CD4-positive, alpha-beta T cell treated with Interferon alpha-2 for 1 hour (primary cell): ENCODE data around the gene CHMP4B.

Experiments used
- DNase-seq, 2 donors: peaks; one replicate each; pipeline ENCODE4 v3.0.0-alpha.2; 2020 to 2022

CHMP4B gene

DNA sequence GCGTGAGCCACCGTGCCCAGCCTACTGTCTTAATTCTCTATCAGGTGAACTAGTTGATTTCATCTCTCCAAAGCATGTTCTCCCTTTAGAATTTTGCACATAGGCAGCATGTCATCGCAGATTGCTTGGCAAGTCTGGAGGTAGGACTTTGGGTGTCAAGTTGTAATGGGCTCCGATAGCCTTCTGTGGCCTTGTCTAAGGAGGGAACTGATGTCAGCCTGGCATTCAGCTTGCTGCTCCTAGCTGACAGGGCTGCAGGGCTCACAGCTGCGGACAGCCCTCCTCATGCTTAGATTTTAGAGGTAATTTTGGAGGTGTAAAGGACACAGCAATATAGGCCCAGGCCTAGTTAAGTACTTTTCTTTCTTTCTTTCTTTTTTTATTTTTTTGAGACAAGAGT lies 11.3 kb downstream of the CHMP4B start:
- DNase-seq: no peak

DNA sequence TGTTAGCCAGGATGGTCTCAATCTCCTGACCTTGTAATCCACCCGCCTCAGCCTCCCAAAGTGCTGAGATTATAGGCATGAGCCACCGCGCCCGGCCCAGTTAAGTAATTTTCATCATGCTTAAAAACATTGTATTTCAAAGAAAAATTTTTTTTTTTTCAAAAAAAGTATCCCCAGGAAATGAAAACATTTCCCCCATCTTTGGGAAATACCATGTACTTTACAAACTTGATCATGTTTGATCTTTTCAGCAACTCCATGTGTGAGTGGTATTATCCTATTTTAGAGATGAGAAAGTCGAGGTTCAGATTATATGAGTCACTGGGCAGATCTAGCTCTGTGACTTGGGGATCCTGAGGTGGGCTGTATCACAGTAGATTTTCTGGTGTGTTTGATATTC lies 11.8 kb downstream of the CHMP4B start:
- DNase-seq: no peak

DNA sequence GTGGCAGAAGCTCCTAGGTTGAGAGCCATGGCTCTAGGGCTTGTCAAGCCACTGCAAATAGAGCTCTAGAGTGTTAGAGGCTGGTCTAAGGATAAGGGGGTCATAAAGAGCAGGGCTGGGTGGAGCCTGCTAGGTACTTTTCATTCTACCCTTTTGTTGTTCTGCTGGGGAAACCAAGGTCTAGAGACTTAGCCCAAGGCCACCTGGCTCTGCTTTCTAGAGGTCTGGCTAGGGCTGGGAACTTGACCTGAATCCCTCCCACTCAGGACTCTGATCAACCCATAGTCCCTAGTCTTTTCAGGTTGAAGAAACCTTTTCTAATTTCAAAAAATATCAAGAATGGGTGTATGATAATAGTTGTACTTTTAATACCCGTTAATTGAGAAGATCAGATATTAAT lies 13.7 kb downstream of the CHMP4B start:
- no peak for DNase-seq

DNA sequence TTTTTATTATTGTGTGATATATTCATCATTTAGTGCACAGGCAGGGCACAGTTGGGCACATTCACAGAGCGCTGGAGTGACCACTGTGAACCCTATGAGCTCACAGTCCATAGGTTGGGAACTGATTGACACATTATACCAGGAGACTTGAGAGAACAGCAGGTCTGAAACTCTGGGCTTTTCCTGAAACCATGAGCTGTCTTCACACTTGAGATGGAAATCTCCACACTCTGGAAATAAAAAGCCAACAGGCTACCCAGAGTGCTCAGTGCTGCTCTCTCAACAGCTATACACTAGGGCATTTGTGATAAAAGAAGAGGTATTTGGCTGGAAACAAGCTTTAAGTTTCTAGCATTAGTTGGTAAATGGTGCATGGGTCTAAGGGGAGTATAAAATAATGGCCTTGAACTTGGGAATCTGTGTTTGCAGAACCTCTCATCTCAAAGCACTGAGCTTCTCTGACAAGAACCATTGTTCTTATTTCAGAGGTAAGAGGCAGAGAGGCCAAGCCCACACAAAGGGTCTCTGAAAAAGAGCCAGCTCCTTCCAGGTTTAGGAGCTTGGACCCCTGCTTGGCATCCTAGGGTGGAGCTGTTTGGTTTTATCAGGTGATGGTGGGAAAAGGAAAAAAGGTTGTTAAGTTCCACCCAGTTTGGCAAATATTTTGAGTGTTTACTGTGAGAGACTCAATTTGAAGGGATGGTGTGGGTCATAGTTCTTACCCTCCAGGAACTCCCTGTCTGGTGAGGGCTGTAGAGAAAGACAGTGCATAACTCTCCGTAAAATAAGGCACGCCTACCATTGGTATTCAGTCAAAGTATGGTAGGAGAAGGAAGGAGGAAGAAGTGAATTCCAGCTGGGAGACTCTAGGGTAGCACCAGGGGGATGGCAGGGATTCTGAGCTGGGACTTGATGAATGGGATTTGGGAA lies 14.5 kb downstream of the CHMP4B start:
- DNase-seq: no peak

DNA sequence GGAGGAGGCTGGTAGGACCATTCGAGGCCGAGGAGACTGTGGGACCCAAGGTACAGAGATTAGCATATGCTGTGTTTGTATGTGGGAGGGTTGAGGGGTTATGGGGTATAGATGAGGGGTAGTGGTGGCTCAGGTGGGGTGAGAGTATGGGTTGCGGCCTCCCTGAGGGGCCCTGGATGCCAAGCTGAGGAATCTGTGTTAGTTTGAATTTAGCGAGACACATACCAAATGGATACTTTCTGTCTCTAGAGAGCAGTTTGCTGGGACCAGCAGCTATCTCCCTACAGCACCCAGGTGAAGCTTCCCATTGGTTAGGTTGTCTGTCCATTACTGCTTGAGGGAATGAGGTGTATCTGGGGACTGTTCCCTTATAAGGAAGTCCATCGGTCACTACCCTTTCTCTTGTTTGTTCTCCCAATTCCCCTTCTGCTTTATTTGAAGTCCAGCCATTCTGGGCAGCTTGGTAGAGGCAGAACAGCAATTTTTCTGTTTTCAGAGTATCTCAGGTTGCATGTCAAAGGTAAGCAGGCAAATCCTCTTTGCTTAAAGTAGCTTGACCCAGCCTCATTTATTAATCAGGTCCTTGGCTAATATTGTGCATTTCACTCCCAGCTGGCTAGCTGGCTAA lies 15.2 kb downstream of the CHMP4B start:
- no peak for DNase-seq

DNA sequence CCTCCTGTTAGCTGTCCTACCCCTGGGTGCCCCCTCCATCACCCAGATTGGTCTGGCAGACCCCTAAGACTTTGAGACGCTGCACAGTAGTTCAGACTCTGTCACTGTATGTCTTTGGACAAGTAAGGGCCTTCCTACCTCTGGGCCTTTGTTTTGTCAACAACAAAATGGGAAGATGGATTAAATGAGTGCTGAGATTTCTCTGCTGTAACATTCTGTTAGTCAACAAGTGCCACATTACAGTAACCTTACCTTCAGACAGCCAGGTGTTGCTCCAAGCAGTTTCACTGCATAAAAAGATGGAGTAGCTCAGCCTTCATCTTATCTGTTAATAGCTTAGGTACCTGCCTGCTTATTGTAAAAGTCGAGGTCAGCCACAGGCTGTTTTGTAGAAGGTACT lies 16.0 kb downstream of the CHMP4B start:
- DNase-seq: no peak

DNA sequence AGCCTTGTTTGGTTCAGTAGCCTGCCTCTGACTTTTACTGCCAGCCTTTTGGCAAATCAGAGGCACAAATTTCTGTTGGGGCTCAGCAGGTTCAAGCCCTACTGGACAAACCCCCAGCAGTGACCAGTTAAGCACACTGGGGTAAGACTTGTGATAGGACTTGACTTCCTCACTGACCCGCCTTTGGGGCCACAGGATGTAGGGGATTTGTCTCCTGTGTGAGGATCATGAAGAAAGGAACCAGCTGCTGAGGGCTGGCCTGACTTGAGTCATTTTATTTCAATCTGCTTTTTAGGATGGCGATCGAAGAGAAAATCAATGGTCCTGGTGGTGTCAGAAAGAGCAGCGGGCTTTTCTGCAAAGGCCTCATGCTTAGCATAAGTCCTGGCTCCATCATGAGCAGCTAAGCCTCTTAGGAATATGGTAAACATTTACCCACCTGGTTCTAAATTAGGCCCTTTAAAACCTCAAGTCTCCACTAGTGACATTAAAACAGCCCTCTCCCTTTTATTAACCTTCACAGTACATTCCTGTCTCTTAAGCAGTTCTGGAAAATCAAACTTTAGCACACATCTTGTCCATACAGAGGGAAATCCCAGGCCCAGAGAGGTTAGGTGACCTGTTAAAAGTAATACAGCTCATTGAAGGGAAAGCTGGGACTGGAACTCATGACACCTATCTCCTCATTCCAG lies 16.6 kb downstream of the CHMP4B start:
- DNase-seq: no peak

DNA sequence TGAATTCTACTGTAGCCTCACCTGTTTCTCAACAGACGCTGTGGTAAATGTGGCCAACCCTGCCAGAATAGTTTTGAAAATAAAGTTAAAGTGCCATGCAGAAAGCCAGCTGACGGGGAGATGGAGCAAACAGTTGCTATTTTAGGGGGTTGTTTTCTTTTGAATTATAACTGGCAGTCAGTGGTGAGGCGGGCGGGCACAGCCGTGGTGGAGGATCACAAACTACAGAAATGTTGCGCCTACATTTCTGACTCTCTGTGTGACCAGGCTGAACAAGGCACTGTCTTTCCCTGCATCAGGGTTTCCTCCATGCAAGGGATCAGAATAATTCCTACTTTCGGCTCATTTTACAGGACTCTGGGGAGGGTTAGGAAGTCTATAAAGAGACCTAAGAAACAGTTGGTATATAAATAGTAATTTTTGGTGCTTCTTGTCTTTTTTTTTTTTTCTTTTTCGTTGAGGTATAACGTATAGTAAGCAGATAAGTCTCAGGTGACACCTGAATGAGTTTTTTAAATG lies 17.2 kb downstream of the CHMP4B start:
- no peak for DNase-seq

DNA sequence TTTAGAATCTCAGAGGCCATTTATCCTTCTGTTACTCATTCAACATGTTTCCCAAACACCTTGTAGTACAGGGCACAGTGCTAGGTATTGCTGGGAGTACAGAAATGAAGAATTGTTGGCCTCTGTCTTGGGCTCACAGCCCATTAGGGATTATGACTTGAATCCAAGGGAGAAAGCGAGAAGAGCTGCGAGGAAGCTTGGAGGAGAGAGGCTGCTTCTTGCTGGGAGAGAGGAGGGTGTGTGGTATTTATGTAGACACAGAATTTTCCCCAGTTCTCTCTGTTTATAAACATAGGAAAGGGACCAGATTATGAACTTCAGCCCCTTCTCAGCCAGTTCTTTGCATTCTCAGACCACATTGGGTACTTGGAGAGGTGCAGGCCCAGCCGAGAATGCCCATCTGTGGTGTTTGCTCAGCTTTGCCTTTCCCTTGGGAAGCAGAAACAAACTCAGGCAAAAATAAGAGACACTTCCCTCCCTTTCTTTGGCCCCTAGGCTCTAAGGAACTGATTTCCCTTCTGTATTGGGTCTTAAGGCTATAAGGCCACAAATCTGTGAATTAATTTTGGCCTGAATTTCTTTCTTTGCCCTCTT lies 17.9 kb downstream of the CHMP4B start:
- DNase-seq: no peak

DNA sequence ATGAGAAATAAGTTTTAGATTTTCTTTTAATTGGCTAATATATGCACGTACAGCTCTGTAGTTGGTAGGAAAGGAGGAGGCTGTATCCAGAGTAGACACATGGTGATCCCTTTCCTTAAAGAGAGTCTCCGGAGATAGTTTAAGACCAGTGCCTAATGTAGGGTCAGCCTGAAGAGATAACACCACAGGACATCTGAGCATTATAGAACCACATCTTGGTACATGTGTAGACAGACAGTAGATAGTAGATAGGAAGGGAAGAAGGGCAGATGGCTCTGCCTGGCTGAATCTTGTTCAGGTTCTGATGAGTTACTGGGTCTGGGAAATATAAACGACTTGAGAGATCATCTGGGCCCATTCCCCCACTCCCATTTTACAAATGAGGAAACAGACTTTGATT lies 18.5 kb downstream of the CHMP4B start:
- DNase-seq: no peak

DNA sequence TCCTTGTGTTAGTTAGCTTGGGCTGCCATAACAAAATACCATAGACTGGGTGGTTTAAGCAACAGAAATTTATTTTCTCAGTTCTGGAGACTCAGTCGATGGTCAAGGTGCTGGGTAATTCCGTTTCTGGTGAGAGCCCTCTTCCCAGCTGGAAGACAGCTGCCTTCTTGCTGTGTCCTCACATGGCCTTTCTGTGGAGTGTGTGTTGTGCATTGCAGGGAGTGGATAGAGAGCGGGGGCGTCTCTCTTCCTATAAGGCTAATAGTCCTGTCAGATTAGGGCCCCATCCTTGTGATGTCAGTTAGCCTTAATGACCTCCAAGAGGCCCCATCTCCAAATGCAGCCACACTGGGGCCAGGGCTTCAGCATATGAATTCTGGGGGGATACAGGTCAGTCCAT lies 19.2 kb downstream of the CHMP4B start:
- no peak for DNase-seq

DNA sequence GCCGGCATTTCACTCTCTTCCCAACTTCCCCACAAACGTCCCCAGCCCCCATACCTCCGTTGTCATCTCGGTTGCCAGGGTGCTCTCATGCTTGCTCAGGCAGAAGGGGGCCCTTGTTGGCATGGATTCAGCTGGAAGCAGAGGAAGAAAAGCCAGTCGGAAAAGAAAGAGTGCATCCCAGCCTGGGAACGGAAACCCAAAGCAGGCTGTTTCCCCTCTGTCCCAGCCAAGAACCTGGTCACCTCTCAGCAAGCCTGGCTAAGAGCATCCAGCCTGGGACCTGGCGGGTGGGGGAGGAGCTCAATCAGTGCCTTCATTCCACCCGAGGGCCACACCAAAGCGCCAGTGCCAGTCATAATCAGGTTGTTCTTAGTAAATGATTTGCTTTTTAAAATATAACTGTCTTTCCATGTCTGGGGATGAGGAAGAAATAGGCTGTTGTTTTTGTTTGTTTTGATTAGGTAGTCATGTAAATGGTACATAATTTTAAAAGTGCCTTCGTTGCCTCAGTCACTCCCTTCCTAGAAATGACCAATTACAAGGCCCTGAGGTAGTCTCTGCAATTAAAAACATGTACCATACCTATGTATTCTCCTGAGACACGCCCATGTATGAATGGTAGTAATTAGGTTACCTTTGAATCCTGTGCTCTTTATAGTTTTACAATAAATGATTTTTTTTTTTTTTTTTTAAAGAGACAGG lies 21.1 kb downstream of the CHMP4B start:
- DNase-seq: no peak

DNA sequence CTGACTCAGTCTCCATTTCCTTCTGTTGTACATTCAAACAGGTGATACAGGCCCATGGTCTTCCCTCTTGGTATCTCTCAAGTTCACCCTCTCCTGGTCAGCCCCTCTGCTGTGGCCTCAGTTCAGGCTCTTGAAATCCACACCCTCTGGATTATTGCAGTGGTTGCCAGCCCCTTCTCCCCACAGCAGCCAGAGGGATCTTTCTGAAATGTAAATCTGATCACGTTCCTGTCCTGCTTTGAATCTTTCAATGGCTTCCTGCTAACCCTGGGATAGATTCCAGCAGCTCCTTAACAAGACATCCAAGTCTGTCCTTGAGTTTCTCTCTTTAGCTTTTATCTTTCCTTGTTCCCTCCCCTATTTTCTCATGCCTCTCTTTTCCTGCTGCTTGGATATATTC lies 22.2 kb downstream of the CHMP4B start:
- no peak for DNase-seq

DNA sequence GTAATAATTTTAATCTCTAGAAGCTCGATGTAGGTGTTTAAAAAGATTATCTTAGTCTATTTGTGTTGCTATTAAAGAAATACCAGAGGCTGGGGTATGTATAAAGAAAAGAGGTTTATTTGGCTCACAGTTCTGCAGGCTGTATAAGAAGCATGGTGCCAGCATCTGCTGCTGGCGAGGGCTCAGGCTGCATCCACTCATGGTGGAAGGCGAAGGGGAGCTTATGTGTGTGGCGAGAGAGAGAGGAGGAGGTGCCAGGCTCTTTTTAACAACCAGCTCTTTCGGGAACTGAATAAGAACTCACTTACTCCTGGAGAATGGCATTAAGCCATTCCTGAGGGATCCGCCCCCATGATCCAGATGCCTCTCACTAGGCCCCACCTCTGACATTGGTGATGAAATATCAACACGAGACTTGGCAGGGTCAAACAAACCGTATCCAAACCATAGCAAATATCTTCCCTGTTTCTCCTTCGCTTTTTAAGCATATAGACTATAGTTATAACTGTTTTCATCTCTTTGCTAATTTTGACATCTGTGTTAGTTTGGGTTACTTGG lies 24.5 kb downstream of the CHMP4B start:
- DNase-seq: no peak

DNA sequence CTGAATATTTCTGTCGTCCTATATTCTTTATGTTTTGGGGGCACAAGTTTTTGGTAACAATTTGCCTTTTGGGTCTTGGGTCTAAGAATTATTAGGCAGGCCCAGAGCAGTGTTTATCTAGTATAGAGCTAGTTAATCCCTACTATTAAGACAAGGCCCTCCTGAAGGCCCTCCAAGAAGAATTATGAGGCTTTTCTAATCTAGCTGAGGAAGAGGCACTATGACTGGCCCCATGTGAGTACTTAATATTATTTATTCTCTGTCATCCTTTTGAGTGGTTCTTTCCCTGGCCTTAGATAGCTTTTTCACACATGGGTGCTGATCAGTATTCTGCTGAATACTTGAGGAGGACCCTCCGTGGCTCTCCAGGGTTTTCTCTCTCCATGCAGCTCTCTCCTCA lies 25.1 kb downstream of the CHMP4B start:
- DNase-seq: no peak

DNA sequence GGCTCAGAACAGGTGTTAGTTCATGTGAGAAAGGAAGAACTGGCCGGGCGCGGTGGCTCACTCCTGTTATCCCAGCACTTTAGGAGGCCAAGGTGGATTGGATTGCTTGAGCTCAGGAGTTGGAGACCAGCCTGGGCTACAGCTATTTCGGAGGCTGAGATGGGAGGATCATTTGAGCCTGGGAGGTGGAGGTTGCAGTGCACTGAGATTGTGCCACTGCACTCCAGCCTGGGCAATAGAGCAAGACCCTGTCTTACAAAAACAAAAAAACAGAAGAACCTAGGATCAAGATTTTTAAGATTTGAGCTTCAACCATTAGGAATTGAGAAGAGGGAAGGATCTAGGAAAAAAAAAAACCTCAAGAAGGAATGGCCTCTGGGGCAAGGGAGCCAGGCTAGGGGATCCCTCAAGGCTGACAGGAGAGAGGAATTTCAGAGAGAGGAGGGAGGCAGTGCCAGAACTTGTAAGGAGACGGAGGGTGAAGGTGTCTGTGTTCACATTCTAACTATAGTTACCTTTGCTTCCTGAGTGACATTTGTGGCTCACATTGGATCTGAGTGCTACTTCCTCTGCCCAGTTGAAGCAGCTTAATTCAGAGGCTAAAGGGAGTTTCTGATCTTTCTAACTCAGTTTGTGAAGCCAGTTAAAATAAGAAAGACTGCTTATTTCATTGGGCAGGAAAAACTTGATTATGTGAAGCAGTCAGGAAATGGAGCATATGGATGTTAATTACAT lies 26.1 kb downstream of the CHMP4B start:
- DNase-seq: no peak

DNA sequence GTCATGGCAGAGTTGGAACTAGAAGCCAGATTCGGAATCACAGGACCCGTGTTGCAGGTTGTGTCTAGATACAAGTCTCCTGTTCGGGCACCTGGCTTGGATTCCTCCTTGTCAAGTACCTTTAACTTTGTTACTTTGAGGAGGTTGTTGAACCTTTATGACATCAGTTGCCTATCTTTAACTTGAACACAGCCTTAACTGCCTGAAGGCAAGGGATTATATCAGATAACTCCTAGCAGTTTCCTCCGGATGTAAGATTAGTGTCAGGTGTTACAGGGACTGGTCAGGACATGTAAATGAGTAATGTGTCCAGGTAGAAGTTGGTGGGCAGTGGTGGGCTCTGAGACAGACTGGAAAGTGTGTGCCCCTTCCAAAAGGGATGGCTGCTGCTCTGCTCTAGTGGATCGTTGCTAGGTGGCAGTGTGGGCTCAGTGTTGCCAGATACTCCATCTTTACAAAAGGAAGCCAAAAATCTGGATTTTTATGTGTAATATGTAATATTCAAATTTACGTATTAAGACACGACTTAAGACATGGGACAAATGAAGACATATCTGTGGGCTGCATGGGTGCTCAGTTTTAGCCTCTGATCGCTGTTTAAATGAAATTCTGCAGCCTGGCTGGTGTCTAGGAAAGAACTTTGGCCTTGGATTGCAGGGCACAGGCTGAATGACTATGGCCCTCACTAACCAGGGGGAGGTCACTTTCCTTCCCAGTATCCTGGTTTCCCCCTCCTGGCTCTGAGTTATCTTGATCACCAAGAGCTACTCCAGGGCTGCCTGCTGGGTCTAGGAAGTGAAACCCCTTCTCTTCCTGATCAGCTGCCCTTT lies 27.1 kb downstream of the CHMP4B start:
- no peak for DNase-seq

DNA sequence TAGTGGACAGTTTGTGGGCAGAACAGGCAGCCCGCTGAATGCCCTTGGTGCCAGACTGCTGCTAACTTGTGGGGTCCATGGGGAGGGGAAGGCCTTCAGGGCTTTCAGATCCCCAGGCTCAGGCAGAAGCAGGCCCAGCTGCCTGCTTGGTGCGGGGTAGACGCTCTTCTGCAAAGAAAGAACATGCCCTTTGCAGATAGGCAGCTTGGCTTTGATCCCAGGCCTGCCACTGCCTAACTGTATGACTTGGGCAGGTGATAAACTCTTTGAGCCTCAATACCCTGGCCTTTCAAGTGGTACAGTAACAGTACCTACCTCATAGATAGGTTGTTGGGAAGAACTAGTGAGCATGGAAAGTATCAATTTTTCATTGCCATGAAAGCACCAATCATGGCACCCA lies 28.4 kb downstream of the CHMP4B start:
- no peak for DNase-seq

DNA sequence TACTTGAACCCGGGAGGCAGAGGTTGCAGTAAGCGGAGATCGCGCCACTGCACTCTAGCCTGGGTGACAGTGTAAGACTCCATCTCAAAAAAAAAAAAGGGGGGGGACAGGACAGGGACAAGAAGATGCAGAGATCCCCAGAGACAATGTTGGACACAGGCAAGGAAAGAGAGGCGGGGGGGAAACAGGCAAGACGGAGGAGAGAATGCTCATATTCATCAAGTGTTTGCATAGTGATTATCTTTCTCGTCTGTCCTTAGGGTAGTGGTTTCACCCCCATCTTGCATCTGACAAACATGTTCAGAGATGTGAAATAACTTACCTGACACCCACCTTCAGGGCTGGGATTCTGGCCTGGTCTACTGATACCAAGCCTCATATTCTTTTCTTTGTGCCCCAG lies 29.0 kb downstream of the CHMP4B start:
- no peak for DNase-seq

DNA sequence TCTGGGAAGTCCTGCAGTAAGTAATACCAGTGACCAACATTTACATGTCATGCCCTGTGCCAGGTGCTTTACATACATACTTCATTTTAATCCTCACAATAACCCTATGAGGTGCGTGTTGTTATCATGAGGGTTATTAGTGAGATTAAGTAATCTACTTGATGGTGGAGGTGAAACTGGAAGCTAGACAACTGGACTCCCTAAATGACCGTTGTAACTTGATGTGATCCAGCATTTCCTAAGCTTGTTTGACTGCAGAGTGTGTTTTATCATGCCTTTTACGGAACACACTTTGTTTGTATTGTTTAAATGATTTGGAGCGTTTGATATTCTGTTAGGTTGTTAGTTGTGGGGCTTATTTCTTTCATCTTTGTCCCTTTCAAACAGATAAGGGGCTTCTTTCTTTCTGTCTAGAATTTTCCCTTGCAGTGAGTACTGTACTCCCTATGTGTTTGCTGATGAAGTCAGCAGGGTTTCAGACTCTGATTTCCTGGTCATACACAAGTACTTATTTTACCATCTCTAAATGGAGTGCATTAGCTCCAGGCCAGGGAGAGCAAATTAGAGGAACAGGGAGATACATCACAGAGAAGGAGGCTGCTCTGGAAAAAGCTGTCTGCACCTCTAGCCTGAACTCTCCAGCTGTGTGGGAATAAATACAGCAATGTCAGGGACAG lies 29.7 kb downstream of the CHMP4B start:
- DNase-seq: no peak
